HG03045 (cell line): ENCODE data around the gene PRSS21.

Experiments used
- ATAC-seq: cut with Tn5 transposase; IDR thresholded peaks from one replicate; pipeline ENCODE4 v1.9.1; 2021; ENCODE audit warnings: mild to moderate bottlenecking, moderate library complexity; ENCODE audit not compliant: unreplicated experiment

PRSS21 gene, protein sequence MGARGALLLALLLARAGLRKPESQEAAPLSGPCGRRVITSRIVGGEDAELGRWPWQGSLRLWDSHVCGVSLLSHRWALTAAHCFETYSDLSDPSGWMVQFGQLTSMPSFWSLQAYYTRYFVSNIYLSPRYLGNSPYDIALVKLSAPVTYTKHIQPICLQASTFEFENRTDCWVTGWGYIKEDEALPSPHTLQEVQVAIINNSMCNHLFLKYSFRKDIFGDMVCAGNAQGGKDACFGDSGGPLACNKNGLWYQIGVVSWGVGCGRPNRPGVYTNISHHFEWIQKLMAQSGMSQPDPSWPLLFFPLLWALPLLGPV

DNA sequence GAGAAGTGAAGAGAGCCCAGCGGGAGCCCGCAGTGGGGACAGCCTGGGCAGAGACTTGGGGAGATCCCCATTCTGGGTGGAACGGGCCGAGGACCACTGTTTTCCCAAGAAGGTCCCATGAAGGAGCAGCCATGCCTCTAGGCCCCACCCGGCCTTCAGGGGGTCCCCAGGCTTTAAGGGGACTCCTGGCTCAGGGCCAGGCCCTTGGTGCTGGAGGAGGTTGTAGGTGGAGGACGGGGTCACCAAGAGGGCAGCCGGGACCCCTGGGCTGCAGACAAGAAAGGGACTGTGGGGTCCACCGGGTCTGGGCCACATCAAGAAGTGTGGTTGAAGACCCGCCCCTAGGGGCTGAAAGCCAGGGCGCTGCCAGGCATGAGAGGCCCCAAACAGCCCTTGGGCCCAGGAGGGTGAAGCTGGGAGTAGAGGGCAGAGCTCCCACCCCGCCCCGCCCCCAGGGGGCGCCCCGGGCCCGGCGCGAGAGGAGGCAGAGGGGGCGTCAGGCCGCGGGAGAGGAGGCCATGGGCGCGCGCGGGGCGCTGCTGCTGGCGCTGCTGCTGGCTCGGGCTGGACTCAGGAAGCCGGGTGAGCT lies at the start of gene PRSS21:
PRSS21 (plus strand) TSS at position 487 of the 589 bp plus-strand sequence; CDS start at position 519, 32 bp downstream.
- ATAC-seq = no peak

DNA sequence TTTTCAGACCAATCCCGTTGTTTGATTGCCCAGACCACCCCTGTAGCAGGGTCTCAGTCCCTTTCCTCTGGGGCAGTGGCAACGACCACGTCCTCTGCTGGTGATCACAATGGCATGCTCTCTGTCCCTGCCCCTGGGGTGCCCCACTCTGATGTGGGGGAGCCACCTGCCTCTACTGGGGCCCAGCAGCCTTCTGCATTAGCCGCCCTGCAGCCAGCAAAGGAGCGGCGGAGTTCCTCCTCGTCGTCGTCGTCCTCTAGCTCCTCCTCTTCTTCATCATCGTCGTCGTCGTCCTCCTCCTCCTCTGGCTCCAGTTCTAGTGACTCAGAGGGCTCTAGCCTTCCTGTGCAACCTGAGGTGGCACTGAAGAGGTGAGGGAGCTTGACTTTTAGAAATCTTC lies 49.1 kb upstream of the PRSS21 start:
- no peak for ATAC-seq

DNA sequence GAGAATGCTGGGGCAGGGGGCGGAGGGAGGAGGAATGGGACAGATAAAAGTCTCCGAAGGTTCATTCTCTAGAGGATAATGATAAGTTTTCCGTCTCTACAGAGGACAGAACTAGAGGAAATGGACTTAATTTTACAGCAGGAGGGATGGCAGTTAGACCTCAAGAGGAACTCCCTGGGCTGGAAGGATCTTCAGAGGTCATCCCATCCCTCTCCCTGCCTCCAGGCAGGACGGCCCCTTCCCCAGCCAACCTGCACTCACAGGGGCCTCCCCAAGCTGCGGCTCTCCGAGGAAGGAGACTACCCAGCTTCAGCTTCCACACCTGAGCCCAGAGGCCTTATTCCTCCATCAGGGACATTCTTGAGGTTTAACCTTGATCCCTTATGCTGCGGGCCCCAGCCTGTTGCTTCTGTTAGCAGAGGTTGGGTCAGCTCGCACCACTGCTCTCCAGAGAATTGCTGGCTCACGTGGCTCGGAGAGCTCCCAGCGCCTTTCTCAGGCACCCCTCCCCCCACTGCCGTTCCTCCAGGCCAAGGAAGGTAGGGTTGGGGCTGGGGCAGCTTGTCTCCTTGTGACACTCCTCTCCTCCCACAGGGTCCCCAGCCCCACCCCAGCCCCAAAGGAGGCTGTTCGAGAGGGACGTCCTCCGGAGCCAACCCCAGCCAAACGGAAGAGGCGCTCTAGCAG lies 48.5 kb upstream of the PRSS21 start:
- ATAC-seq = no peak

GRCh38 chr16:2769100-2769529 lies 47.9 kb upstream of the PRSS21 start:
- ATAC-seq = no peak

- ATAC-seq = no peak
Measured at GRCh38 chr16:2769675-2770056, 47.4 kb upstream of the PRSS21 start.

GRCh38 chr16:2770057-2770951 lies 46.7 kb upstream of the PRSS21 start:
- no peak for ATAC-seq

DNA sequence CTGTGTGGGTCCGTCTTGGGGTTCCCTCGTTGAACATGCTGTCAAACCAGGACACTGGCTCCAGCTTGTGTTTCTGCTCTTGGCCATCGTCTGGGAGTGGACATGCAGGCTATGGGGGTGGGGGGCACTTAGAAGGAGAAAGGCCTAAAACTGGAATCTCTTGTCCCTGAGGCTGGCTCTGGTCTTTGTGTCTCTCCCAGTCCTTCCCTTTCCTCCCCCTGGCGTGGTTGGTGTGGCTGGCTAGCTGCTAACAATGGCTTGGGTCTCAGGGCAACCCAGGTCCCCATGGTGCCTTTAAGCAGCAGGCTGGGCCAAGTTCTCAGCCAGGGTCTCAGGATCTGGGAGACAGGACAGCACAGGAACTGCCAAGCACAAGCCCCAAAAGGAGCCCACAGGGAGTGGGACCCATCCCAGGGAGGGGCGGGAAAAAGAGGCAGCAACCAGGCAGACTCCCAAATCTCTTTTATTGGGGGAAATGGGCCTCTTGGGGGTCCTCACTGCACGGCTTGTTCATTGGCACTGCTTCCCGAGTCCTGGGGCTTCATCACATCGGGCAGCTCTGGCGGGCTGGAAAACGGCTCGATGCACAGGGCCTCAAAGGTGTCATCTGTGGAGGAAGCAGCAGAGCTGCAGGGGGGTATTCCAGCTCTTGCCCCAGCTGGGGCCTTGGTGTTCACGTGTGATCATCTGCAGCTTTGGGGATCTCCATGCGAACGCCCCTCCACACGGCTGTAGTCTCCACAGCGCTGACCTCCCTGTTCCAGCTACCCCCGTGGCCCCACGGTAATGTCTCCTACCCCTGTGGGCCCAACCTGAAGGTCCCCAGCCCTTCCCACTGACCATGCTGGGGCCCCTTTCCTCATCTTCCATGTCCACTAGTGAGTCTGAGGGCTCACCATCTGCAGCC lies 45.3 kb upstream of the PRSS21 start:
- ATAC-seq = no peak

DNA sequence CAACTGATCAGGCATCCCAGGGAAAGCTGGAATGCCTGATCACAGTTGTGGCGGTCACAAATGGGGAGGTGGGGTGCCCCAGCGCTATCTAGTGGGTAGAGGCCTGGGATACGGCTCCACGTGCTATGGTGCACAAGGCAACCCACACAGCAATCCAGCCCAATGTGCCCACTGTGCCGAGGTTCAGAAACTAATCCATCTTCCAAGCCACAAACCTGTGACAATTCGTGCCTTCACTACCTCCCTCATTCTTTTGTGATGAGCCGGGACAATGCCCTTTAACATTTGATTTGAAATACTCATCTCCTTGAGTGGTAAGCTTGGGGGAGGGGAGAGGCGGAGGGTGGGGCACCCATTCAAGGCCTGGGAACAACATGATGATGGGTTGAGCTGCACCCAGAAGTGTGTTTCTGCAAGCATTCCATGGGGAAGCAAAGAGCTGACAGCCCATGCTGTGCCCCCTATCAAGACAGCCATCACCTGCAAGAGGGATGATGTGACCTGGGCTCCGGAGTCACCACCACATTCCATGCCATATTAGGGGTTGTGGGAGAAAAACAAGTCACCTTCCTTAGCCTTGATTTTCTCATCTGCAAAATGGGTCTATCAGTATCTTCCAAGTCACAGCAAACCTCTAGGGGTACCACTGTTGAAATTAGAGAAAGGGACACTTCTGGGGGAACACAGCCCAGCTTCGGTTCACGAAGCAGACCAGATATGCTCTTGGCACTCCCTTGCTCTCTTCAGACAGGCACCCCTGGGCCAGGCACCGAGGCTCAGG lies 43.7 kb upstream of the PRSS21 start:
- no peak for ATAC-seq

GRCh38 chr16:2774161-2774891 lies 42.7 kb upstream of the PRSS21 start:
- ATAC-seq = no peak

GRCh38 chr16:2775131-2775716 lies 41.8 kb upstream of the PRSS21 start:
- ATAC-seq = no peak

- no peak for ATAC-seq
Measured at GRCh38 chr16:2775765-2776499, 41.1 kb upstream of the PRSS21 start.

DNA sequence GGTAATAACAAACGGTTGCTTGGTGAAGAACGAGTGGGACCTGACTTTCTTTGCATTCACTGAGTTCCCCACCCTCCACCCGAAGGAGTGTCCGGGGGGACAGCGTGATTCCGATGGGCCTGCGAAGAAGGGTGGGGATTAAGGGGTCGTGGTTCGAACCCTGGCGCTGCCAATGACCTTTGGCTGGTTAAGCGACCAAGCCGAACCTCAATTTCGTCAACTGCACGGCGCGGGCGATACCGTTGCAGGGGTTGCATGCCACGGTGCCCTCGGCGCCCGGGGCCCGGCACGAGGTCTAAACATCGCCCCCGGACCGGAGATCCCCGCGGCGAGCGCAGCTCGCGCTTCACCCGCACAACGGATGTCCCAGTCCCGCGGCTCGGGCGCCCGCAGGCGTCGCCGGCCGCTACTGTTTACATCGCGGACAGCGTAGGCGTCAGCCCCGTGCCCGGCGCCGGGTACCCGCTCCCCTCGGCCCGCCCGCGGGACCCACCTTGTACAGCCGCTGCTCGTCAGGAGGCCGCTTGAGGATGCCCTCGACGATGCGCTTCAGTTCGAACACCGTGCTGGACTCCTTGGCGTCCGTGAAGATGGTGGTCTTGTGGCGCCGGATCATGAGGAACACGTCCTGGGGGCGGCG lies 40.4 kb upstream of the PRSS21 start:
- peak; percentile 22 for ATAC-seq

DNA sequence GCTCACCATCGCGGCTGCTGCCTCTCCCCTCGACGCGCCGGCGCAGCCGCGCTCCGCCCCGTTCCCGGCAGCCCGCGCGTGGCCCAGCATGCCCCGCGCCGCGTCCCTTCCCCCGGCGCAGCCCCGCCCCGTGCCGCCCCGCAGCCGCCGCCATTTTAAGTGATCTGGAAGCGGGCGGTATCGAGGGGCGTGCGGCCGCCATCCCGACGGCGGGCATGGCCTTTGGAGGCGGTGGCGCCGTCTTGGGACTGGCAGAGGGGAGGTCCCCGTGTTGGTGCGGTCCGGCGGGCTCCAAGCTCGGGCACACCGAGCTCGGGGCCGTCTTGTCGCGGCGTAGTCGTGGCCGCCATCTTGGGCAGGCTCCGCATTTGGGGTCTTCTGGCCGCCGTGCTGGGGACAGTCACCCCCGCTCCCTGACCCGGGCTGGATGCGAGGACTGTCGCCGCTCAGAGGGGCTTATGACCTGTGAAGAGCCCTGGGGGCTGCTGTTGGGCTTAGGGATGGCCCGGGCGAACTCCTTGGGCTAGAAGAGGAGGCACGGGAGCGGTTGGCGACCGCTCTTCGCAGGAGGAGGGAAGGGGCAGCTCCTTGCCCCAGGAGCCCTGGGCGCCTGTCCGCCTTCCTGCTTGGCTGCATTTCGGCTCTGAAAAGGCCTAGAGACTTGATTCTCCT lies 39.7 kb upstream of the PRSS21 start, which contains the start of gene ELOB:
ELOB (minus strand) TSS at position 50 of the 672 bp plus-strand sequence; CDS start at position 9, 41 bp downstream.
- peak; percentile 71 for ATAC-seq

DNA sequence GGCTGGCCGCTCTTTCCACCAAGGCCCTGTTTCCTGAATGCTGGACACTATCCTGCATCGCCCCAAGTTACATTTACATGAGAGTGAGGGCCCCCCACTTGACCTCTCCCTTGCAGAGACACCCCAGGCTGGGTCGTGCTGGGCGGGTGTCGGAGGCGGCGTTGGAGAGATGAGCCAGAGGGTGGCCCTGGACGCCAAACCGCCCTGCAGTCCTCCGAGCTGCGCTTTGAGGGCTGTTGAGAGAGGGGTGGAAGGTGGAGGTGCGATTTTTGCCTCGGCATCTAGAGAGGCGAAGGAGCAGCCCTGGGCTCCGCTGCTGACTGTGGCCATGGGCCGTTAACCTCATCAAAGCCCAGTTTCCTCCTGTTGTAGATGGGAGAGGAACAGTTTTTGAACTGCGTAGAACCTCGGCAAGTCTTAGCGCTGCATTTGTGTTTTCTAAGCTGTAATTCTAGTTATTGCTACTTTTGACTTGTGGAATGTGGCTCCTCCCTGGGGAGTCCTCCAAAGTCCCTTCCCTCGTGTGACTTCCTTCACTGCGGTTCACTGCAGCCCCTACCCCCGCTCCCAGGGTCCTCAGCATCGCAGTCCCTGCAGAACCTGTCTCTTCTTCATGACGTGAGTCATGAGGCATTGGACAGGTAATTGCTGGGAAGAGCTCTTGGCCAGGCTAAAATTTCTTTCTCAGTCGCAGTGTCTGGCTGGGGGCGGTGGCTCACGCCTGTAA lies 39.0 kb upstream of the PRSS21 start:
- peak; percentile 4 for ATAC-seq

DNA sequence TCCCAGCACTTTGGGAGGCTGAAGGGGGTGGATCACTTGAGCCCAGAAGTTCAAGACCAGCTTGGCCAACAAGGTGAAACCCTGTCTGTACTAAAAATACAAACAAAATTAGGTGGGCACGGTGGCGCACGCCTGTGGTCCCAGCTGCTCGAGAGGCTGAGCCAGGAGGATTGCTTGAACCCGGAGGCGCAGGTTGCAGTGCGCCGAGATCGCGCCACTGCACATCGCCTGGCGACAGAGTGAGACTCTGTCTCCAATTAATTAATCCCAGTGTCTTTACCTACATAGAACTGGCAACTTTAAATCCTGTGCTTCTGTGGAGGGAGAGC lies 38.4 kb upstream of the PRSS21 start:
- no peak for ATAC-seq
